C4-2B (cell line): ENCODE results near the gene CFI.

Experiments used
- H3K27ac ChIP-seq: fragments of 450-650 bp; 2 replicates; pipeline ENCODE4 v1.5.1; 2017
- ZFX ChIP-seq: fragments of 450-650 bp; IDR thresholded peaks from 2 replicates; pipeline ENCODE4 v1.6.1; 2017
- TF ChIP-seq, protein P1 (sequence below): fragments of 450-650 bp; conservative IDR thresholded peaks from 2 replicates; pipeline ENCODE4 v1.5.1; 2017; ENCODE audit warnings: mild to moderate bottlenecking

CFI gene

DNA sequence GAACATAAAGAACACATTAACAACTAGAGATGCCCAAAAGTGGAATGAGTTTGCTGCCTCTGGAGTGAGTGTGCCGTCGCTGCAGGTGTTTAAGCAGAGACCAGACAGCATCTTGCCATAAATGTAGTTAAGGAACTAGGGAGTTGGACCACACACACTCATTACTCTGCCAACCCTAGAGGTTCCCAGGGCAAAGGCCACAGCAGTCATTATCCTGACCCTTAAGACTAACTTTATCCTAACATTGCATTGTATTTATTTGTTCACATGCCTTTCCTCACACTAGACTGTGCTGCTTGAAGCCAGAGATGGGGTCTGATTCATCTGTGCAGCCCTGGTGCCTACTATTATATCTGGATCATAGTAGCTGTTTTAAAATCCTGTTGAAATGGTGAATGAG, 55.1 kb downstream of the CFI start:
- H3K27ac ChIP-seq, result no peak overlapping the region
- no peak for TF ChIP-seq ZFX
- TF ChIP-seq, protein P1, sequence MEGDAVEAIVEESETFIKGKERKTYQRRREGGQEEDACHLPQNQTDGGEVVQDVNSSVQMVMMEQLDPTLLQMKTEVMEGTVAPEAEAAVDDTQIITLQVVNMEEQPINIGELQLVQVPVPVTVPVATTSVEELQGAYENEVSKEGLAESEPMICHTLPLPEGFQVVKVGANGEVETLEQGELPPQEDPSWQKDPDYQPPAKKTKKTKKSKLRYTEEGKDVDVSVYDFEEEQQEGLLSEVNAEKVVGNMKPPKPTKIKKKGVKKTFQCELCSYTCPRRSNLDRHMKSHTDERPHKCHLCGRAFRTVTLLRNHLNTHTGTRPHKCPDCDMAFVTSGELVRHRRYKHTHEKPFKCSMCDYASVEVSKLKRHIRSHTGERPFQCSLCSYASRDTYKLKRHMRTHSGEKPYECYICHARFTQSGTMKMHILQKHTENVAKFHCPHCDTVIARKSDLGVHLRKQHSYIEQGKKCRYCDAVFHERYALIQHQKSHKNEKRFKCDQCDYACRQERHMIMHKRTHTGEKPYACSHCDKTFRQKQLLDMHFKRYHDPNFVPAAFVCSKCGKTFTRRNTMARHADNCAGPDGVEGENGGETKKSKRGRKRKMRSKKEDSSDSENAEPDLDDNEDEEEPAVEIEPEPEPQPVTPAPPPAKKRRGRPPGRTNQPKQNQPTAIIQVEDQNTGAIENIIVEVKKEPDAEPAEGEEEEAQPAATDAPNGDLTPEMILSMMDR, result no peak

DNA sequence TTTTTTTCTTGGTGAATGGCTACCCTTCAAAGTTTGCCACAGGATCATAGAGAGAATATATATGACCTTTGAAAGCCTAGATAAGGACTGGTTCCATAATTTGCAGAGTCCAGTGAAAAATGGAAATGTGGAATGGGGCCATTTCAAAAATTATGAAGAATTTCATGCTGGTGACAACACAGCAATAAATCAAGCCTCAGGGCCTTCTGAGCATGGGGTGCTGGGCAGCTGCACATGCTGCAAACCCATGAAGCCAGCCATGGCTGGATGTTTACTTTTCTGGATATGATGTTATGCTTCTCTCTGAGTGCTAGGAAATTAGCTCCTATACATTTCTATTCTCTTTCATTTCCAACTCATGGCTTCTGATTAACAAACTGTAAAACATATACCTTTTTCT, 56.0 kb downstream of the CFI start:
- H3K27ac ChIP-seq, result no peak overlapping the region
- TF ChIP-seq, protein P1, result no peak
- no peak for TF ChIP-seq ZFX

DNA sequence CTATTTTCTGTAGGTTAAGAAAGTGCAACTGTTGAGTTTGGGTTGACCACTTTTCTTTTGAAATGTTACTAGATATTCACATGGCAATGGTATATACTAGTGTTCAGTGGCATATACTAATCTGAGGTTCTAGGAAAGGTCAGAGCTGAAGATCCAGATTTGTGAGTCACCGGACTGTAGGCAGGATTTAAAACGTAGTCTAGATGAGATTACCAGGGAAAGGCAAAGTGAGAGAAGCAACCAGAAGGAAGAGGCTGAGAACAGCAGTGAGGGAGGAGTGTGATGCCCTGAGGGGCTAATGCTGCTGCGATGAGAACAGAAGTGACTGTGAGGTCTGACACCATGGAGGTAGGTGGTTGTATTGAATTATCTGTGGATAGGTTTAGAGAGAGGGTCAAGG, 62.3 kb downstream of the CFI start:
- TF ChIP-seq, protein P1, result no peak
- TF ChIP-seq ZFX, result no peak
- H3K27ac ChIP-seq, result no peak overlapping the region

DNA sequence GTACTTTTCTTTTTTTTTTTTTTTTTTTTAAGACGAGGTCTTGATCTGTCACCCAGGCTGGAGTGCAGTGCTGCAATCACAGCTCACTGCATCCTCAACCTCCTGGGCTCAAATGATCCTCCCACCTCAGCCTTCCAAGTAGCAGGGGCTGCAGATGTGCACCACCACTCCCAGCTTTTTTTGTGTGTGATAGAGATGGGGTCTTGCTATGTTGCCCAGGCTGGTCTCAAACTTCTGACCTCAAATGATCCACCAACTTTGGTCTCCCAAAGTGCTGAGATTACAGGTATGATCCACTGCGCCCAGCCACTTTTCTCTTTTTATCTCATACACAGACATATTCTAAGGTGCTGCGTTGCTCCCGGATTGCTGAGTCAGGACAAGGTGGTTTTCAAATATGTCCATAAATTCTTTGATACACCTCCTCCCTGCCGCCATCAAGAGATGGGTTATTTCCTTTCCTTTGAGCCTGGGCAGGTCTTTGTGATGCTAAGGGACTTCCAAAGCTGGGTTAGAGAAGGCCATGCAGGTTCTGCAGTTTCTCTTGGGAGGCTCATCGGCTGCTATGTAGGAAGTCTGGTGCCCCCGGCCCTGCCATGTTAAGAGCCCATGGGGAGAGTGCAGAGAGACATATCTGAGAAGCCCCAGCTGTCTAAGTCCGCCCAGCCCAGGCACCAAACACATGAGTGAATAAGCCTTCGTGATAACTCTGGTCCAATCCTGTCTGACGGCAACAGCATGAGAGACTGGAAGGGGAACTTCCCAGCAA, 63.5 kb downstream of the CFI start:
- H3K27ac ChIP-seq, result no peak overlapping the region
- TF ChIP-seq ZFX, result no peak
- TF ChIP-seq, protein P1, result no peak

DNA sequence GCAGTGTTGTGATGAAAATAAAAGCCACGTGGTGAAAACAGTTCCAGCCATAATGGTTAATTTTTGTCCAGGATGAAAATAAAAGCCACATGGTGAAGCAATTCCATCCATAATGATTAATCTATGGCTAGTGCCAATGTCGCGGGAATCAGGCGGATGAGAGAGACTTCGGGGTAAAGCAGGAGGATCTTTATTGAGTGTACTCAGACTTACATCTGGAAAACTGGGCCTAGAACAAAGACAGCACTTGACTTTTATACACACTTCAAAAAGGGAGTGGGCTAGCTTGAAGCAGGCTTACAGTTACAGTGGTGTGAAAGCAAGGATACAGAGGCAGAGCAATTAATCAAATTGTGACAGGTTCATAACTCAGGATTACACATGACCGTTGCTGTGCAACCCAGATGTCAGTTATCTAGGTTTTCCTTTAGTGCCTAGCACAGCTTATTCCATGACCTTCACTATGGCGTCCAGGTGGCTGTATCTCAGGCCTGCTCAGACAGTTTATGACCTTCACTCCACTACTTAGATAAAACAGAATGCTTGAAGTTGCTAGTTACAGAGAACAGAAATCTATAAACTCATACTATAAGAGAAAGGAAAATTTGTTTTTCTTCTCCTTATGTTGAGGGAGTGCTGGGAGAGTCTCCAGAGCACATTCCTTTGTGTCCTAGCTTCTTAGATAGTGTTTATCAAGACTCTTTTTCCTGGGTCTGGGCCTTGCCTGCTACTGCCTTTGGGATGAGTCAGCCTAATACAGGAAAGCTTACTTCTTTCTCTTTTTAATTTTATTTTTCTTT, 66.0 kb downstream of the CFI start:
- H3K27ac ChIP-seq, result no peak overlapping the region
- TF ChIP-seq, protein P1, result no peak
- TF ChIP-seq ZFX, result no peak

DNA sequence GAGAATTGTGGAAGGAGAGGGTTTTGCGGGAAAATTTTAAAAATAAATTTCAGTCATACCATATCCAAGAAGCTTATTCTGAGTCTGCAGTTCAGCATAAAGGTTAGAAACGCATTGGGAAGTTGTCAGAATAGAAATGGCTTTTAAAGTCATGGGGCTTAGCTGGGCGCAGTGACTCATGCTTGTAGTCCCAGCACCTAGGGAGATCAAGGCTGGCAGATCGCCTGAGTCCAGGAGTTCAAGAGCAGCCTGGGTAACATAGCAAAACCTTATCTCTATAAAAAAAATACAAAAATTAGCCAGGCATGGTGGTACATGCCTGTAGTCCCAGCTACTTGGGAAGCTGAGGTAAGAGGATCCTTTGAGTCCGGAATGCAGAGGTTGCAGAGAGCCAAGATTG, 68.1 kb downstream of the CFI start:
- TF ChIP-seq ZFX, result no peak
- TF ChIP-seq, protein P1, result no peak
- no peak overlapping the region for H3K27ac ChIP-seq
